GM12878 (cell line): ENCODE results near the gene APCS. TPM values are rescaled to one million over a fixed set of nuclear protein-coding genes. Genes with fewer than 3 reads are reported as not detected.

ENCODE experiments used
- ATAC-seq: fragments of 200-7000 bp; cut with Tn5 transposase; 3 replicates; pipeline ENCODE4 v1.9.1; 2020; ENCODE audit warnings: mild to moderate bottlenecking, moderate library complexity
- BruUV-seq: library from RNA; stranded (reverse); fragments of 400-500 nt; replicated peaks from 2 replicates; lab custom pipeline; 2021; lab: Mats Ljungman, UMichigan
- CTCF ChIA-PET: fragments of 300-600 bp; sonication (Branson Sonifier 250); formaldehyde crosslinking; extraction: SDS; loops from one replicate; lab custom pipeline; 2021; ENCODE audit warnings: inconsistent platforms; lab: Yijun Ruan, JAX
- POLR2A ChIA-PET: fragments of 350-600 bp; formaldehyde crosslinking; extraction: SDS; loops from one replicate; lab custom pipeline; 2021; ENCODE audit warnings: inconsistent platforms; lab: Charles Lee
- RAD21 ChIA-PET: fragments of 300-600 bp; sonication (Branson Sonifier 250); formaldehyde crosslinking; loops from one replicate; lab custom pipeline; 2023; ENCODE audit warnings: antibody characterized with exemption; ENCODE audit not compliant: unreplicated experiment; lab: Charles Lee
- SMC1A ChIA-PET: fragments of 300-600 bp; sonication (Branson Sonifier 250); formaldehyde crosslinking; loops from one replicate; lab custom pipeline; 2023; ENCODE audit not compliant: unreplicated experiment, uncharacterized antibody; lab: Charles Lee
- DNase-seq: peaks from one replicate; pipeline ENCODE4 v3.0.0-alpha.2; 2011; ENCODE audit warnings: low read depth, low spot score
- FAIRE-seq: peaks from 3 replicates; lab custom pipeline; 2011; peaks lifted over from hg19 to GRCh38; lab: Jason Lieb, UNC
- H2AFZ ChIP-seq: 2 replicates; pipeline ENCODE4 v1.6.0; 2011; ENCODE audit warnings: low read depth, low read length, control low read depth; ENCODE audit not compliant: control insufficient read depth
- H3K27ac ChIP-seq: 2 replicates; pipeline ENCODE4 v1.5.1; 2011; ENCODE audit warnings: control low read depth; ENCODE audit not compliant: control insufficient read depth, insufficient read depth
- H3K27me3 ChIP-seq, 2 experiments: replicated peaks in 1 of 2; 2 replicates each; pipeline versions ENCODE4 v1.6.0 to v1.6.1; 2011; ENCODE audit warnings: low read length in 1 of 2; ENCODE audit not compliant: control insufficient read depth in 2 of 2, insufficient read depth in 2 of 2
- H3K36me3 ChIP-seq, 2 experiments: 2 replicates each; pipeline ENCODE4 v1.5.1; 2011; ENCODE audit warnings: low read length in 1 of 2; ENCODE audit not compliant: control insufficient read depth in 2 of 2, insufficient read depth in 2 of 2
- H3K4me1 ChIP-seq: 2 replicates; pipeline ENCODE4 v1.6.1; 2011; ENCODE audit warnings: mild to moderate bottlenecking, low read length, moderate library complexity, mixed read lengths; ENCODE audit not compliant: control insufficient read depth, insufficient read depth
- H3K4me2 ChIP-seq: 2 replicates; pipeline ENCODE4 v1.6.0; 2011; ENCODE audit warnings: control low read depth; ENCODE audit not compliant: control insufficient read depth, insufficient read depth
- H3K4me3 ChIP-seq: fragments of 200-600 bp; sonication (generic); 2 replicates; pipeline ENCODE4 v1.5.1; 2016
- H3K79me2 ChIP-seq: 2 replicates; pipeline ENCODE4 v1.6.0; 2011; ENCODE audit warnings: low read length; ENCODE audit not compliant: control insufficient read depth, insufficient read depth
- H3K9ac ChIP-seq: 2 replicates; pipeline ENCODE4 v1.8.0; 2011; ENCODE audit warnings: low read length, control low read depth, mixed read lengths; ENCODE audit not compliant: control insufficient read depth, insufficient read depth
- H3K9me3 ChIP-seq: replicated peaks from 3 replicates; pipeline ENCODE4 v1.5.1; 2011; ENCODE audit warnings: mild to moderate bottlenecking, low read length; ENCODE audit not compliant: control insufficient read depth, insufficient read depth
- H4K20me1 ChIP-seq: 2 replicates; pipeline ENCODE4 v1.6.0; 2011; ENCODE audit not compliant: control insufficient read depth, insufficient read depth
- ATF3 ChIP-seq: IDR thresholded peaks from 2 replicates; pipeline ENCODE4 v1.6.1; 2011; ENCODE audit warnings: low read depth, mild to moderate bottlenecking, low read length, moderate library complexity, borderline replicate concordance; ENCODE audit errors: extremely low read depth
- BHLHE40 ChIP-seq, 2 experiments: fragments of 450-650 bp in 1 of 2; IDR thresholded peaks; 2 replicates each; pipeline ENCODE4 v1.6.1; 2011 to 2017; ENCODE audit warnings: low read depth in 2 of 2, borderline replicate concordance in 1 of 2, improper control_type of control experiment in 1 of 2, low read length in 1 of 2, mild to moderate bottlenecking in 1 of 2
- CBX5 ChIP-seq: sonication (generic); IDR thresholded peaks from 2 replicates; pipeline ENCODE4 v1.6.1; 2016; ENCODE audit warnings: low read depth, moderate library complexity, mild to moderate bottlenecking, inconsistent platforms
- CREM ChIP-seq: IDR thresholded peaks from 2 replicates; pipeline ENCODE4 v1.6.1; 2014; ENCODE audit warnings: antibody characterized with exemption, low read depth
- ETV6 ChIP-seq, 2 experiments: fragments of 450-650 bp in 1 of 2; IDR thresholded peaks in 1 of 2; conservative IDR thresholded peaks in 1 of 2; 2 replicates each; pipeline ENCODE4 v1.6.1; 2014; ENCODE audit warnings: antibody characterized with exemption in 1 of 2, borderline replicate concordance in 1 of 2, low read depth in 1 of 2, mild to moderate bottlenecking in 1 of 2, moderate library complexity in 1 of 2
- MAX ChIP-seq: IDR thresholded peaks from 2 replicates; pipeline ENCODE4 v1.6.1; 2012; ENCODE audit warnings: low read depth, low read length, improper control_type of control experiment
- MYC ChIP-seq: IDR thresholded peaks from 2 replicates; pipeline ENCODE4 v1.6.1; 2011; ENCODE audit warnings: mild to moderate bottlenecking, low read length, moderate library complexity, inconsistent platforms; ENCODE audit not compliant: insufficient read depth, insufficient replicate concordance, insufficient read length, severe bottlenecking
- NFIC ChIP-seq: IDR thresholded peaks from 2 replicates; pipeline ENCODE4 v1.6.1; 2012; ENCODE audit warnings: low read depth, mild to moderate bottlenecking, inconsistent platforms, low read length, moderate library complexity
- NFYB ChIP-seq: IDR thresholded peaks from 2 replicates; pipeline ENCODE4 v1.6.1; 2011; ENCODE audit warnings: low read depth, mild to moderate bottlenecking, low read length, improper control_type of control experiment, moderate library complexity; ENCODE audit not compliant: insufficient read depth
- NR2C2 ChIP-seq: IDR thresholded peaks from 2 replicates; pipeline ENCODE4 v1.6.1; 2011; ENCODE audit warnings: borderline replicate concordance, low read depth; ENCODE audit not compliant: control insufficient read depth, insufficient read length
- POLR2A ChIP-seq: IDR thresholded peaks from 2 replicates; pipeline ENCODE4 v1.6.1; 2011; ENCODE audit warnings: low read depth, mild to moderate bottlenecking, low read length
- PRDM15 ChIP-seq: fragments of 450-650 bp; formaldehyde crosslinking; IDR thresholded peaks from 2 replicates; pipeline ENCODE4 v1.4.0; 2020; ENCODE audit warnings: mild to moderate bottlenecking, moderate library complexity
- SIX5 ChIP-seq: IDR thresholded peaks from 2 replicates; pipeline ENCODE4 v1.6.1; 2011; ENCODE audit warnings: mild to moderate bottlenecking, low read depth, low read length, moderate library complexity; ENCODE audit not compliant: severe bottlenecking
- ZBTB4 ChIP-seq: fragments of 450-650 bp; formaldehyde crosslinking; IDR thresholded peaks from 2 replicates; pipeline ENCODE4 v1.4.0; 2022; ENCODE audit warnings: mild to moderate bottlenecking, moderate library complexity
- ZNF207 ChIP-seq: fragments of 450-650 bp; IDR thresholded peaks from 2 replicates; pipeline ENCODE4 v1.6.1; 2014; ENCODE audit warnings: antibody characterized with exemption, mild to moderate bottlenecking, borderline replicate concordance
- WGBS: methylation state at CpG from one replicate; pipeline ENCODE4 v1.1.6; 2016; ENCODE audit warnings: low lambda C conversion rate; ENCODE audit not compliant: insufficient replicate concordance, insufficient coverage; ENCODE audit errors: missing lambda C conversion rate; 5-methylcytosine and 5-hydroxymethylcytosine counted together
- in situ Hi-C: fragments of 300-500 bp; cut with MboI; formaldehyde crosslinking; loops from 9 replicates; pipeline ENCODE4 v1.14.3; 2018; ENCODE audit warnings: mixed read lengths
- intact Hi-C: fragments of 100-400 bp; cut with micrococcal nuclease; formaldehyde crosslinking; loops from one replicate; pipeline ENCODE4 v1.14.2; 2022; ENCODE audit not compliant: unreplicated experiment
- polyA plus RNA-seq, 11 experiments: library from polyadenylated mRNA; depleted of rRNA in 4 of 11; unstranded in 6 of 11; stranded (reverse) in 5 of 11; fragments of >200 nt; fragmentation: Nextera tagmentation in 4 of 11; fragmentation: Illumina TruSeq in 1 of 11; extraction: Ambion mirVana in 4 of 11; extraction: Trizol in 1 of 11; gene quantifications; 1 replicate in 1 of 11; 2 replicates in 10 of 11; pipeline versions ENCODE4 v1.2.1 to v1.2.3, GENCODE V29; 2011 to 2016; ENCODE audit warnings: inconsistent platforms in 2 of 11, missing spikeins in 2 of 11, low read depth in 1 of 11
- total RNA-seq, 4 experiments: library from RNA; depleted of rRNA in 3 of 4; stranded (reverse); fragments of >200 nt in 3 of 4; fragmentation: Illumina TruSeq in 1 of 4; extraction: Trizol in 1 of 4; gene quantifications; 2 replicates each; pipeline versions ENCODE4 v1.2.1 to v1.2.3, GENCODE V29; 2013 to 2021

APCS gene
- total and polyA plus RNA-seq, 10 of the 15 experiments (the other 5 are each of a cell fraction or from before 2014, with no cell fraction given) = 0.23 TPM; not detected in 9

- no peak overlapping the region for H3K4me2 ChIP-seq
- in situ Hi-C loops = no loop called here
- H3K9me3 ChIP-seq = no peaks in the 10 kb centered on the region
- WGBS = 4% methylated on average over 3 of the region's 3 CpGs
- H3K4me1 ChIP-seq = no peaks in the 10 kb centered on the region
- RAD21 ChIA-PET = no interaction called here
- no peaks in the 10 kb centered on the region for H3K36me3 ChIP-seq
- H4K20me1 ChIP-seq = no peaks in the 10 kb centered on the region
- no peak overlapping the region for H3K27ac ChIP-seq
- DNase-seq (no peak), ATAC-seq (no peak), FAIRE-seq (no peak)
- no peak overlapping the region for H2AFZ ChIP-seq
- no peaks in the 10 kb centered on the region for H3K27me3 ChIP-seq
- POLR2A ChIA-PET = interaction anchor here (1.1 kb wide), 1 partner anchor 9 kb away, joined by 3 read pairs; no protein-coding TSS in a partner anchor
- SMC1A ChIA-PET = interaction anchor here (1.8 kb wide), 1 partner anchor 9 kb away, joined by 4 read pairs; no protein-coding TSS in a partner anchor
- no peaks in the 10 kb centered on the region for H3K79me2 ChIP-seq
- H3K4me3 ChIP-seq = no peak overlapping the region
- CTCF ChIA-PET = no interaction called here
- no TSS peak for BruUV-seq
- no peak overlapping the region for H3K9ac ChIP-seq
- intact Hi-C loops = no loop called here
- no peak for TF ChIP-seq ATF3
- no peak for TF ChIP-seq ETV6 (conservative IDR thresholded peaks at IDR 0.05 in 1 of 2, IDR thresholded peaks at IDR 0.05 in 1 of 2; ENCODE audit: borderline replicate concordance in 1 of 2, low read depth in 1 of 2)
- no peak for TF ChIP-seq MYC
- no peak for TF ChIP-seq NR2C2
- TF ChIP-seq SIX5 = no peak
- no peak for TF ChIP-seq NFIC
- TF ChIP-seq MAX = no peak
- TF ChIP-seq POLR2A = no peak
- no peak for TF ChIP-seq BHLHE40 (IDR thresholded peaks at IDR 0.05; ENCODE audit: borderline replicate concordance in 1 of 2, low read depth in 2 of 2, low read length in 1 of 2)
- TF ChIP-seq PRDM15 (CRISPR knock-in tag) = no peak
- no peak for TF ChIP-seq CREM
- TF ChIP-seq NFYB = no peak
- TF ChIP-seq CBX5 = no peak
- no peak for TF ChIP-seq ZBTB4 (CRISPR knock-in tag)
- no peak for TF ChIP-seq ZNF207
Observed at GRCh38 chr1:159556931-159557369, 30.7 kb upstream of the APCS start.
